Measurements from ENCODE around the gene ARHGAP26.
A peak's percentile ranks its signal among the peaks of the same experiment; 100 is the strongest.

The ARHGAP26 gene

GRCh38 chr5:142783601-142784341, 13.6 kb downstream of the ARHGAP26 start:
- peak; percentile 38 to 79 for DNase-seq

DNA sequence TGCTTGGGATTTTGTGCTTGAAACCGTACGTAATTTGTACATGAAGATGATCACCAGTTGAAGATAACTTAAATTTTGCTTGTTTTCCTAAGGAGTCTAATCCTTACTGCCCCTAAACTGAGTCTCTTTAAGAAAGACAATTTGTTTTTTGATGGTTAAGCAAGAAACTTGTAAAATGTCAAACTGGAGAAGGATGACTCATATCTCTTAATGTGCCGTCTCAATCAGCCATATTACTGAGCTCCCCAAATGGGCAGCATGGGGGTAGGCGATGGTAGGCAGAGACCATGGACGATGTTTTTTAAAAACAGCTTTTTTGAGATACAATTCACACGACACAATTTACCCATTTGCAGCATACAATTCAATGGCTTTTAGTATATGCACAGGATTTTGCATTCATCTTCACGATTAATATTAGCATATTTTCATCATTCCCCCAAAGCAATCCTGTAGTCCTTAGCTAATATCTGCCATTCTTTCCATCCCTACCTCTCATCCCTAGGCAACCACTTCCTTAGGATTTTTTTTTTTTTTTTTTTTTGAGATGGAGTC, 14.3 kb downstream of the ARHGAP26 start:
- no peak for DNase-seq

GRCh38 chr5:142785206-142785605, 15.0 kb downstream of the ARHGAP26 start:
- no peak for DNase-seq

GRCh38 chr5:142789206-142789605, 19.0 kb downstream of the ARHGAP26 start:
- no peak for DNase-seq

DNA sequence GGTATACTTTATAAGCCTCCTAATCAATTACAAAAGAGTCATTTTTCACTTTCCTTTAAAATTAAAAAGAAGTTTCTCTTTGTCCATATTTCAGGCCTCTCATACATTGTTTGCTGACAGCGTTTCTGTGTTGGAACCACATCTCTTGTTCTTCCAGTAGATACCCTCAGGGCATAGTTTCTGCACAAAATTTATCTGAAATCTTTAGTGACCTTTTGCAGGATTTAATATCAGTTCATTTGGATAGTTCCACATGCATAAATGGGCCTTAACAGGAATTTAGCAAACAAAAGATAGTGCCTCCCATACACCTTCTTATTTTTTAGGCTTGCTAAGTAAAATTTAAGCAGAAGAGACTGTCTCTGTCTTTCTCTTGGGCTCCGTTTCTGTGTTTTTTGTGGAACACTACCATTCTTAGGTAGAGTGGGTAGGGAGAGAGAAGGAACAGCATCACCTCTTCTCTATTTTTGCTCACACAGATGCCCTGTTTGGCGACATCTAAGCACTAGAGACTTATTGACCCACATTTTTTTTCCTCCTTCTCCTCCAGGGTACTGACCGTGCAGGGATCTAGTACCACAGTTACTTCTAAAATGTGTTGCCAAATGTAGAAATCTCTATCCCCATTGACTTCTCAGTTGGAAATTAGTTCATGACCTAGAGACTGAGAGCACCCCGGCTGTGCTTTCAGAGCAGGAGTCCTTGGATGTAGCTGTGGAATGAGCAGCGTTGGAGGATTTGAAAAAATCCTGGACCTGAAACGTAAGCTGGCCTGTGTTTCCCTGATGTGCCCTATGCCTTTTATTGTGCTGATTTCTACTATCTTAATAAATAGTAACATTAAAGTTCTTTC, 22.1 kb downstream of the ARHGAP26 start:
- no peak for DNase-seq

DNA sequence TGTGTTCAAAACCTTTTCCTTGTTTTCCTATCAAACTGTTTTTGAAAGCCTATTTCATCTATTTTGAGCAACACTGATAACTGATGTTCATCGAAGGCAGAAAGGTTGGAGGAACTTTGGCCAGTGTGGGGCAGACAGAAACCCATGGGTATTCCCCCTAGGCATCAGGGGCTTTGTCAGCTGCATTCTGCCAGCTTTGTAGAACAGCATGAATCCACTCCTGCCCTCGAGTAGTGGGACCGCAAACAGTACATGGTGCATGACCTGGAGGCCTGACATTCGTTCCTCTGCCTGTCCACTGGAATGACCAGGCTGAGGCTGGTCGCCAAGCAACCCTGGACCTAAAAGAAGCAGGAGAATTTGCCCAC, 22.7 kb downstream of the ARHGAP26 start:
- DNase-seq: no peak

GRCh38 chr5:142794537-142794936, 24.4 kb downstream of the ARHGAP26 start:
- DNase-seq: no peak

DNA sequence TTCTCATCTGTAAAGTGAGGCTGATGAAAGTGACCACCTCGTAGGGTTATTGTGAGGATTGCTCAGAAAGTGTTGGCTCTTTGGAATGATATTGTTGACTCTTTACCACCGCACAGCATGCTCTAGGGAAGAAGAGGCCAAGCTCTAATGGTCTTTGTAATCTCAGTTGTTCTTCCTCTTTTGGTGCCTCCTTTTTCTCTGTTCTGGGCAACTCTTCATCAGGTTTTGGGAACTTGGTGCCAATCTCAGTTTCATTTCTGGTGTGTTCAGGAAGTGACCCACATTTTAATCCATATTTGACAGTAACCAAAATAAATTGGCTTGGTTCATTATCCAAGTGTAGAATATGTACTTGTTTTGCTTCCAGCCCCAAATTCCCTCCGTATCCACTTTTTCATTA, 25.1 kb downstream of the ARHGAP26 start:
- peak; percentile 67 to 87 for DNase-seq

GRCh38 chr5:142796492-142797109, 26.4 kb downstream of the ARHGAP26 start:
- DNase-seq: no peak

GRCh38 chr5:142797420-142797819, 27.2 kb downstream of the ARHGAP26 start:
- no peak for DNase-seq

DNA sequence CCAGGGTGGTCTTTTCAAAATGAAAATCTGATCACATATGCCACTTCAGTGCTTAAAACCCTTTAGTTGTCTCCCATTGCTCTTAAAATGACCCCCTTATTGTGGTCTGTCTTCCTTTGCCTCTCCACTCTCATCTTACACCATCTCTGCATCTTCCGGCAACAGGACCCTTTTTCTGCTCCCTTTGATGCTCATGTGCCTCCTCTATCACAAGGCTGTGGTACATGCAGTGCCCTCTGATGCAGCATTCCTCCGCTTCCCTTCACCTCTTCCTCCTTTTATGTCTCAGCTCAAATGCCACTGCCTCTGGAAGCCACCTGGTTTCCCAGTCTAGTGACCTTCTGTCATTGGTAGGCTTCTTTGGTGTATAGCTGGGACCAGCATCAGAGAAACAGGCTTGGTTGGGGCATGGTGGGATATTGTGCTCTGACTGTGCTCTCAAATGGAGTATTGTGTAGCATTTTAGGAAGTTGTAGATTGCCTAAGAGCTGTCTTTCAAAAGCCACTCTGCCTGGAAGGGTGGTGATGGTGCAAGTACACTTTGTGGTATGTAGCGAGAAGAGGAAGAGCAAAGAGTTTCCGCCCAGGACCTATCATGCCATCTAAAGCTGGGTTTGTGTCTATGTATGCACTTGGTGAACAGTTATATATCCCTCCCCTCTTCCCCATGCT, 28.1 kb downstream of the ARHGAP26 start:
- DNase-seq: peak; percentile 97 to 99

- no peak for DNase-seq
Observed at GRCh38 chr5:142800776-142801494, 30.8 kb downstream of the ARHGAP26 start.

GRCh38 chr5:142801495-142801871, 31.3 kb downstream of the ARHGAP26 start:
- no peak for DNase-seq

DNA sequence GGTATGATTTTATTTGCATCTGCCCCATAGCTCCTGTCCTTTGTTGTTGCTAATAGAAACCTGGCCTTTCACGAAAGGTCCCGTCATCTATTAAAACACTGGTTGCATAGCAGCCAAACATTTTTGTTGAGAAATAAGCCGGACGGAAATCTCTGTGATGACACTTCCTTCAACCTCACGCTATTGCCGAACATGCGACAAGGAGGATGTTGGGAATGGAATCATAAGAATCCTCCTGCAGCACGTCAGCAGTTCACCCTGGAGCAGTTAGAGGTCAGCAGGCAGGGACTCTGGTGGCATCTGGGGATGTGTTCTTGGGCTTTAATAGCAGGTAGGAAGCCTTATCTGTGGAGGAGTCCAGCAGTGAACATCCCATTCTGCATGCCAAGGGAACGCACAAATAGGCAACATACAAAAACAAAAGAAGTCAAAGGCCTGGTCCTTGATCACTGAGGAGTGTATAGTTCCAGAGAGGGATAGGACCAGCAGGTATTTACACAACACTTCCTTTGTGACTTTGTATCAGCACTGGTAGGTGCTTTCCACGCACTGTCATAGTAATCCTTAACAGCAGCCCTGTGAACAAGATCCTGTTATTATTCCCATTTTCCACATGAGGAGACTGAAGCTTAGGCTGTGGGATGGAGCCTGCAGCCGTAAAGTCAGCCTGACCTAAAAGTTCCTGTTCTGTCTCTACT, 33.4 kb downstream of the ARHGAP26 start:
- peak; percentile 93 to 97 for DNase-seq

DNA sequence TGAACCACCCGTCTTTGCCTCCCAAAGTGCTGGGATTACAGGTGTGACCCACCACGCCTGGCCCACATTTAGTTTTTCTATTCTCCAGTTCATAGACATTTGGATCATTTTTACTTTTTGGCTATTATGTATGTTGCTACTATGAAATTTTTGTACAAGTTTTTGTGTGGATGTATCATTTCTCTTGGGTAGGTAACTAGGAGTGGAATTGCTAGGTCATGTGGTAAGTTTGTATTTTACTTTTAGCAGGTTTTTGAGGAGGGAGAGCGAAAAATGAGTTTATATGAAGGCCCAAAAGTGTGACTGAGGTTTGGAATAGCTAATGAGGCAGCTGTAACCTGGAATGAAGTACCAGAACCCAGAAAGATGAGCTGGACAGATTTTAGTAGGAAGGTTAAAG, 35.2 kb downstream of the ARHGAP26 start:
- no peak for DNase-seq

DNA sequence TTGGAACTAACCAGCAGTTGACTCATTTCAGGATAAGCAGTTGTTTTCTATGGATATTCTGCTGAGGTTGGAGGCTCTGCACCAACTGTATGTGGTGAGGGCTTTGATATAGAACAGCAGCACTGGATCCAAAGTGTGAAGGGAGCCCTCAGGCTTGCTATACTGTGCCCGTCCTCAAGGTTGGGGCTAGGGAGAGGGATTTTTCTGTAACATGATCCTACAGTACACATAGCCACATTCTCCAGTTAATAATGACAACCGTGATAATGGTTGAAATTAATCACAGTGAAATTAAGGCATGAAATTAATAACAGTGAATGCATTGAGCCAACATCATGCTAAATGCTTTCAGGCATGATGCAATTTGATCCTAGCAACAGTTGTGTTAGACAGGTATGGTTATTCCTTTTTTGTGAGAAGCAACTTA, 36.7 kb downstream of the ARHGAP26 start:
- no peak for DNase-seq

DNA sequence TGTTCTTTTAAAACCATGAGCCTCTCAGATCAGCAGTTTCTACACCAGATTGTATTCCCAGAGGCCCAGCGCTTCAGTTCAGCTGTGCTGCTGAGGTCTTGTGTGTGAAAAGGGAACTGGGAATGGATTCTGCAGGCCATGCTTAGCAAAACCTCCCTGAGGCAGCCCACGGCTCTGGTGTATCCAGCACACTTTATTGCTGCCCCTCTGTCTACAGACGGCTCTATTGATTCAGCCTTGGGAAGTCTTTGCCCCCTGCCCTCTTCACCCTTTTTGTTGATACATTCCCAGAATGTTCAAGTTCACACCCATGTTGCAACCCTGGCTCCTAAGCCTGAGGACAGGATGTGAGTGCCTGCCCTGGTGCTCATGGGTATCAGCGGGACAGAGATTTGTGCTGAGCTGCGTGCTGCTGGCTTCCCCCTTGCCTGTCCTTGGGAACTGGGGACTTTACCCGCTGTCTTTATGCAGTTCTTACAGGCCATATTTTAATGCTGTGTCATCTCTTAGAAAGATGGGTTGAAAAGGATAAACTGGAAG, 37.3 kb downstream of the ARHGAP26 start:
- peak; percentile 64 to 72 for DNase-seq

- peak; percentile 58 to 66 for DNase-seq
Observed at GRCh38 chr5:142808878-142809598, 38.9 kb downstream of the ARHGAP26 start.

DNA sequence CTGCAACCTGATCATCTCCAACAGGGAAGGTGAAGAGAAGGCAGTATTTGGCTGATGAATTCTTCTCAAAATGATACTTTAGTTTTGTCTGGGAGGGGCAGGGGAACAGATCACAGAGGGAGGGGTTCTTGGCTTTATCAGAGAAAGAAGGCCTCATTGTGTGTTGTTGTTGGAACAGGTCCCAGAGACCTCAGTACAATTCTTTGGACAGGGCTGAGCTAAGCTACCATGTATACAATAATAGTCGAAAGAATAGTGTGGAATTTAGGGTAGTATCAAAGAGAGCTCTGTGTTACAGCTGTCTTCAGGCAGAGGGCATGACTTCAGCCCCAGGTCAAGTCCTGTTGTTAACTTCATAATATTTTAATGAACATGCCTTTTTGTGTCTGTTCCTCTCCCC, 39.9 kb downstream of the ARHGAP26 start:
- no peak for DNase-seq

GRCh38 chr5:142810743-142811290, 40.6 kb downstream of the ARHGAP26 start:
- no peak for DNase-seq
